ENCODE results near the gene FAM171A1. TPM values are rescaled to one million over a fixed set of nuclear protein-coding genes. Genes with fewer than 3 reads are reported as not detected.

The FAM171A1 gene
- total and polyA plus RNA-seq, 3 experiments from 2014 or later, result 4.2 to 9.7 (median 4.9) TPM

DNA sequence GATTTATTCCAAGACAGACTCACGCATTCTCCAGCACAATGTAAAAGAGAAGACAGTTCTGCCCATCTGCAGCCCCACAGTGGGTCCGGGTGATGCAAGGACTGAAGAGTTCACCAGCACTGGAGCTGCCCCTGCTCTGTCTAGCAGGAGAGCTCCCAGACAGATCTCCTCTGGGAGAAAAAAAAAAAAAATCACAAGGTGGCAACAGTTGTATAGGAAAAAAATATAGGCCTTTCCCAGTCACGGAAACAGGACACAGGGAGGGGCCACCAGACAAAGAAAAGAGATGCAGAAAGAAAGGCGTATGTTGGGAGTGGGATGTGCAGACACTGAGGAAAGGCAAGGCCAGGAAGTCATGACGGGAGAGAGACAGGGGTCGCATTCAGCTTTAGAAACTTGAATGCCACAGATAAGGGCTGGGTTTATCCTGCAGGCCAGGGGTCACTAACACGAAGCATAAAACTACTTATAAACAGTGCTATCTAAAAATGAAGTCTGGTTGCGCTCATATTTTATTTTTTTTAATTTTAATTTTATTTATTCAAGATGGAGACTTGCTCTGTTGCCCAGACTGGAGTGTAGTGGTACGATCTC is 54.1 kb downstream of the FAM171A1 start:
- Histone ChIP-seq H3K9me3 (ENCODE audit: low read length) (no peaks in the 10 kb centered on the region), H3K4me3 (ENCODE audit: low read length) (no peak overlapping the region), H3K36me3 (ENCODE audit: insufficient read depth, low read length) (no peaks in the 10 kb centered on the region), H3K4me1 (ENCODE audit: insufficient read depth, low read length) (peaks cover 6% of the 10 kb centered on the region), H3K27ac (ENCODE audit: low read depth, low read length) (no peak overlapping the region), H3K27me3 (ENCODE audit: insufficient read depth, low read length, poor library complexity, severe bottlenecking) (no peaks in the 10 kb centered on the region)
- CTCF ChIA-PET, result no interaction called here
- Mint-ChIP-seq H3K4me1 (peaks cover 0 to 4% (median 0%) of the 10 kb centered on the region in 3 donors), H3K27me3 (peaks cover 5 to 20% of the 10 kb centered on the region in 2 donors), H3K9me3 (no peaks in the 10 kb centered on the region), H3K36me3 (no peaks in the 10 kb centered on the region), H3K27ac (peak overlapping the region in 1 of 8 donors; percentile 90), H3K4me3 (no peak overlapping the region)
- DNase-seq, result no peak
- POLR2A ChIA-PET, result no interaction called here

DNA sequence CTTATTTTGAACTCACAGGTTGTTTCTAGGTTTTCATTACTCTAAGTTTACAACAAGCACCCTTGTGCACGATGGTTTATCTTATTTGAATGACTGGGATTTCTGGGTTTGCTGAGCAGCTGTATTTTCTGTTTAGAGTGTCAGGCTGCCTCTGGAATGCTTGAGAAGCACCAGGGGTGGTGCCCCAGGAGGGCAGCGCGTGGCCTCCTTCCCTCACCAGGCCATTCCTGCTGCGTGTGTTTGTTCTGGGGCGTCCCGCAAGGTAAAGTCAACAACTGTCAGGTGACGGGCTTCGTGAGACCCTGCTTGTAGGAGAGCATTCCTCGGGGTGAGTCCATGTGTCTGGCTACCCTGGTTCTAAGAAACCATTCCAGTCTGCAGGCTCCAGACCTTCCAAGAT is 54.9 kb downstream of the FAM171A1 start:
- no peaks in the 10 kb centered on the region for H3K36me3 ChIP-seq (ENCODE audit: insufficient read depth, low read length)
- Mint-ChIP-seq H3K9me3 (no peaks in the 10 kb centered on the region), H3K27me3 (peaks cover 5 to 20% of the 10 kb centered on the region in 2 donors)

DNA sequence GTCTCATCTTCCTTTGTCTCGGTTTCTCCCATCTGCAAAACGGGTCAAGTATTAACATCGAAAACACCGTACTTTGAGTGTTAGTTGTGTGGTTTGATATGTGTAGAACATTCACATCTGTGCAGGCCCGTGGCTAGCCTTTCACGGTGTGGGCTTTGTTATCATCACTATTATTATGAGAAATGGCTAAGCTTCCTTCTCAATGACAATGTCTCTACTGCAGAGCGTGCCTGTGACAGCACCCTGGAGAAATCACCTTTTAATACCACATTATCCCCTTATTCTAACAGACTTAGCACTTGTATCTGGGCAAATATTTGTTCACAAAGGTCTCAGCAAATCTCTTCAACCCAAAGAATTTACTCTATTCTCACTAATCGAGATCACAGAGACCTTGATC is 55.8 kb downstream of the FAM171A1 start:
- Mint-ChIP-seq H3K9me3 (no peaks in the 10 kb centered on the region), H3K36me3 (no peaks in the 10 kb centered on the region), H3K27me3 (peaks cover 5 to 20% of the 10 kb centered on the region in 2 donors), H3K27ac (no peak overlapping the region), H3K4me1 (peaks cover 0 to 4% (median 0%) of the 10 kb centered on the region in 3 donors), H3K4me3 (no peak overlapping the region)
- Histone ChIP-seq H3K36me3 (ENCODE audit: insufficient read depth, low read length) (no peaks in the 10 kb centered on the region), H3K9me3 (ENCODE audit: low read length) (no peaks in the 10 kb centered on the region), H3K27me3 (ENCODE audit: insufficient read depth, low read length, poor library complexity, severe bottlenecking) (no peaks in the 10 kb centered on the region), H3K27ac (ENCODE audit: low read depth, low read length) (no peak overlapping the region), H3K4me1 (ENCODE audit: insufficient read depth, low read length) (peaks cover 6% of the 10 kb centered on the region), H3K4me3 (ENCODE audit: low read length) (no peak overlapping the region)
- no peak for DNase-seq
- CTCF ChIA-PET, result no interaction called here
- POLR2A ChIA-PET, result no interaction called here

More for the DNA sequence above, 54.9 kb downstream of the FAM171A1 start:
- no peaks in the 10 kb centered on the region for H3K27me3 ChIP-seq (ENCODE audit: insufficient read depth, low read length, poor library complexity, severe bottlenecking)
- DNase-seq, result no peak
- peaks cover 0 to 4% (median 0%) of the 10 kb centered on the region in 3 donors for H3K4me1 Mint-ChIP-seq
- ChIA-PET POLR2A (no interaction called here), CTCF (no interaction called here)
- H3K27ac Mint-ChIP-seq, result no peak overlapping the region
- H3K27ac ChIP-seq (ENCODE audit: low read depth, low read length), result no peak overlapping the region
- H3K36me3 Mint-ChIP-seq, result no peaks in the 10 kb centered on the region
- no peak overlapping the region for H3K4me3 Mint-ChIP-seq
- H3K4me3 ChIP-seq (ENCODE audit: low read length), result no peak overlapping the region
- peaks cover 6% of the 10 kb centered on the region for H3K4me1 ChIP-seq (ENCODE audit: insufficient read depth, low read length)
- H3K9me3 ChIP-seq (ENCODE audit: low read length), result no peaks in the 10 kb centered on the region

GRCh38 chr10:15314482-15315045 is 56.5 kb downstream of the FAM171A1 start:
- Histone ChIP-seq H3K4me3 (ENCODE audit: low read length) (no peak overlapping the region), H3K27ac (ENCODE audit: low read depth, low read length) (peak overlapping the region; percentile 43), H3K36me3 (ENCODE audit: insufficient read depth, low read length) (no peaks in the 10 kb centered on the region), H3K9me3 (ENCODE audit: low read length) (no peaks in the 10 kb centered on the region), H3K4me1 (ENCODE audit: insufficient read depth, low read length) (peaks cover 6% of the 10 kb centered on the region), H3K27me3 (ENCODE audit: insufficient read depth, low read length, poor library complexity, severe bottlenecking) (no peaks in the 10 kb centered on the region)
- Mint-ChIP-seq H3K4me3 (no peak overlapping the region), H3K27ac (no peak overlapping the region), H3K4me1 (peaks cover 0 to 4% (median 0%) of the 10 kb centered on the region in 3 donors), H3K9me3 (no peaks in the 10 kb centered on the region), H3K36me3 (no peaks in the 10 kb centered on the region), H3K27me3 (peaks cover 5 to 16% of the 10 kb centered on the region in 2 donors)
- CTCF ChIA-PET, result no interaction called here
- POLR2A ChIA-PET, result no interaction called here
- DNase-seq, result no peak

DNA sequence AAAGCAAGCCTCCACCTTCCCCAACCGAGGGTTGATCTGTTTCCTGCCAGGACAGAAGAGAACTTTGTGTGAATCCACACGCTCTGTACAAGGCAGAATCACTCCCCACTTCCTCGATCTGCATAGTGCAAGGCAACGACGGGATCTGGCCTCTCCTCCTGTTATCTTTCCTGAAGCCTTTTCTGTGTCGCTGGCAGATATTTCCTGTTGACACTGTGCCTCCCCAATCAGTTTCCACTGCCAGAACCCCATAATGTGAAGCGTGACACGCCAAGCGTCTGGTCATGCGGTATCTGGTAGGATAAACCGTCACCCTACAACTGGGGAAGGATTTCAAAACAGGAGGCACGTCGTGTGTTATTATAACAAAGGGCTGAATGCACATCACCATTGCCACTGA is 57.2 kb downstream of the FAM171A1 start:
- CTCF ChIA-PET, result no interaction called here
- Mint-ChIP-seq H3K27me3 (peaks cover 5 to 16% of the 10 kb centered on the region in 2 donors), H3K9me3 (no peaks in the 10 kb centered on the region), H3K36me3 (no peaks in the 10 kb centered on the region), H3K27ac (peak overlapping the region in 1 of 8 donors; percentile 67), H3K4me1 (peaks cover 0 to 4% (median 0%) of the 10 kb centered on the region in 3 donors), H3K4me3 (no peak overlapping the region)
- DNase-seq, result no peak
- Histone ChIP-seq H3K36me3 (ENCODE audit: insufficient read depth, low read length) (no peaks in the 10 kb centered on the region), H3K4me1 (ENCODE audit: insufficient read depth, low read length) (peaks cover 6% of the 10 kb centered on the region), H3K9me3 (ENCODE audit: low read length) (no peaks in the 10 kb centered on the region), H3K27me3 (ENCODE audit: insufficient read depth, low read length, poor library complexity, severe bottlenecking) (no peaks in the 10 kb centered on the region), H3K4me3 (ENCODE audit: low read length) (no peak overlapping the region), H3K27ac (ENCODE audit: low read depth, low read length) (peak overlapping the region; percentile 43)
- POLR2A ChIA-PET, result no interaction called here

DNA sequence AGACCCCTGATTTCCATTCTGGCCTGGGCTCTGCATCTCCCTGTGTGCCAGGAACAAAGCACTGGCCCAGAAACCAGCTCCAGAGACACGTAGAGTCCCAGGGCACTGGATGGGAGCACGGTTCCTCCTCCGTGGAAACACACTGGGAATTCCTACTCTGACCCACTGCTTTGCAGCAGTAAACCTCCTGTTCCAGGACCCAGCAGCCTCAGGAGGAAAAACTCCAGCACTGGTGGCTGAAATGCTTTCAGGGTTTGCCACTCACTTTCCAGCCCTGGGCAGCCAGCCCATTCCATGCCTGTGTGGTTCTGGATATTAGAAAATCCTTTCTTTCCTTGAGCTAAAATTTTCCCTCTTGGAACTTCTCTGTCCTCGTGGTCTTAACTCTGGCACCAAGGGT is 58.0 kb downstream of the FAM171A1 start:
- H3K4me3 Mint-ChIP-seq, result no peak overlapping the region
- no peaks in the 10 kb centered on the region for H3K36me3 Mint-ChIP-seq
- H3K27ac Mint-ChIP-seq, result no peak overlapping the region
- peak overlapping the region; percentile 43 for H3K27ac ChIP-seq (ENCODE audit: low read depth, low read length)
- POLR2A ChIA-PET, result no interaction called here
- no peak for DNase-seq
- no peak overlapping the region for H3K4me3 ChIP-seq (ENCODE audit: low read length)
- no peaks in the 10 kb centered on the region for H3K27me3 ChIP-seq (ENCODE audit: insufficient read depth, low read length, poor library complexity, severe bottlenecking)
- H3K4me1 Mint-ChIP-seq, result peaks cover 0 to 4% (median 0%) of the 10 kb centered on the region in 3 donors
- CTCF ChIA-PET, result no interaction called here
- no peaks in the 10 kb centered on the region for H3K9me3 ChIP-seq (ENCODE audit: low read length)
- no peaks in the 10 kb centered on the region for H3K9me3 Mint-ChIP-seq
- H3K4me1 ChIP-seq (ENCODE audit: insufficient read depth, low read length), result peaks cover 6% of the 10 kb centered on the region
- H3K27me3 Mint-ChIP-seq, result peaks cover 5 to 16% of the 10 kb centered on the region in 2 donors
- no peaks in the 10 kb centered on the region for H3K36me3 ChIP-seq (ENCODE audit: insufficient read depth, low read length)

- ChIA-PET CTCF (no interaction called here), POLR2A (no interaction called here)
- H3K9me3 Mint-ChIP-seq, result no peaks in the 10 kb centered on the region
- H3K4me1 Mint-ChIP-seq, result peaks cover 0 to 4% (median 0%) of the 10 kb centered on the region in 3 donors
- H3K36me3 ChIP-seq (ENCODE audit: insufficient read depth, low read length), result no peaks in the 10 kb centered on the region
- no peak overlapping the region for H3K4me3 Mint-ChIP-seq
- H3K4me3 ChIP-seq (ENCODE audit: low read length), result no peak overlapping the region
- H3K4me1 ChIP-seq (ENCODE audit: insufficient read depth, low read length), result peaks cover 6% of the 10 kb centered on the region
- peaks cover 5 to 12% of the 10 kb centered on the region in 2 donors for H3K27me3 Mint-ChIP-seq
- DNase-seq, result no peak
- no peaks in the 10 kb centered on the region for H3K9me3 ChIP-seq (ENCODE audit: low read length)
- no peaks in the 10 kb centered on the region for H3K36me3 Mint-ChIP-seq
- no peak overlapping the region for H3K27ac ChIP-seq (ENCODE audit: low read depth, low read length)
- no peak overlapping the region for H3K27ac Mint-ChIP-seq
- no peaks in the 10 kb centered on the region for H3K27me3 ChIP-seq (ENCODE audit: insufficient read depth, low read length, poor library complexity, severe bottlenecking)
Observed at GRCh38 chr10:15311569-15312280, 59.4 kb downstream of the FAM171A1 start.

GRCh38 chr10:15310776-15311568 is 60.1 kb downstream of the FAM171A1 start:
- CTCF ChIA-PET, result no interaction called here
- Mint-ChIP-seq H3K36me3 (no peaks in the 10 kb centered on the region), H3K9me3 (no peaks in the 10 kb centered on the region), H3K27ac (no peak overlapping the region), H3K4me1 (peaks cover 0 to 4% (median 0%) of the 10 kb centered on the region in 3 donors), H3K4me3 (no peak overlapping the region), H3K27me3 (peaks cover 5 to 10% of the 10 kb centered on the region in 2 donors)
- H3K4me1 ChIP-seq (ENCODE audit: insufficient read depth, low read length), result peaks cover 6% of the 10 kb centered on the region
- no peak overlapping the region for H3K4me3 ChIP-seq (ENCODE audit: low read length)
- POLR2A ChIA-PET, result no interaction called here
- H3K27ac ChIP-seq (ENCODE audit: low read depth, low read length), result no peak overlapping the region
- H3K9me3 ChIP-seq (ENCODE audit: low read length), result no peaks in the 10 kb centered on the region
- no peak for DNase-seq
- no peaks in the 10 kb centered on the region for H3K27me3 ChIP-seq (ENCODE audit: insufficient read depth, low read length, poor library complexity, severe bottlenecking)
- H3K36me3 ChIP-seq (ENCODE audit: insufficient read depth, low read length), result no peaks in the 10 kb centered on the region
